ENCODE data around the gene CCNI2. TPM values are rescaled to one million over a fixed set of nuclear protein-coding genes. Genes with fewer than 3 reads are reported as not detected.

Gene CCNI2
- polyA plus RNA-seq (ENCODE audit: insufficient read depth in 1 of 5, insufficient read length in 5 of 5, low replicate concordance in 1 of 5) = 1 to 10 TPM in 3 of 5 donors, under 1 TPM in 2; 0.57 to 1.7 (median 1.2) TPM
- long read RNA-seq, donor 1 = 0 reads
- long read RNA-seq, donor 2 = 0 reads
- long read RNA-seq, donor 3 = 0 reads
- long read RNA-seq, donor 4 = 0 reads
- long read RNA-seq, donor 5 = 0 reads
- long read RNA-seq, donor 6 = 0 reads
- long read RNA-seq, donor 7 = 0 reads
- long read RNA-seq, donor 8 = 0 reads

- no peak for DNase-seq
Observed at GRCh38 chr5:132746954-132747615, at the start of gene CCNI2. Gene CCNI2, plus strand, starts transcription at chr5:132747426. Its CDS starts 70 bp downstream, at chr5:132747496.

GRCh38 chr5:132704875-132705274, 42.4 kb upstream of the CCNI2 start:
- no peak for DNase-seq

GRCh38 chr5:132708645-132709044, 38.6 kb upstream of the CCNI2 start:
- DNase-seq = no peak

- no peak for DNase-seq
Observed at GRCh38 chr5:132714456-132715307, 32.5 kb upstream of the CCNI2 start.

GRCh38 chr5:132718544-132719312, 28.5 kb upstream of the CCNI2 start:
- no peak for DNase-seq

- DNase-seq = no peak
Observed at GRCh38 chr5:132725745-132726144, 21.5 kb upstream of the CCNI2 start.

- DNase-seq = no peak
Observed at GRCh38 chr5:132729896-132730295, 17.3 kb upstream of the CCNI2 start.

- DNase-seq = no peak
Observed at GRCh38 chr5:132733499-132734148, 13.6 kb upstream of the CCNI2 start.

- DNase-seq = no peak
Observed at GRCh38 chr5:132734687-132735086, 12.5 kb upstream of the CCNI2 start.

GRCh38 chr5:132736853-132737833, 10.1 kb upstream of the CCNI2 start, which contains the start of gene KIF3A:
Gene KIF3A, minus strand, starts transcription at chr5:132737546. Its CDS starts 127 bp downstream, at chr5:132737419.
- peak; percentile 87 for DNase-seq

GRCh38 chr5:132737982-132738681, 9.1 kb upstream of the CCNI2 start:
- DNase-seq = no peak

GRCh38 chr5:132739232-132739631, 8.0 kb upstream of the CCNI2 start:
- no peak for DNase-seq

GRCh38 chr5:132742158-132742557, 5.1 kb upstream of the CCNI2 start:
- DNase-seq = no peak

GRCh38 chr5:132742626-132743025, 4.6 kb upstream of the CCNI2 start:
- no peak for DNase-seq

- DNase-seq = no peak
Observed at GRCh38 chr5:132744659-132745058, 2.6 kb upstream of the CCNI2 start.

- no peak for DNase-seq
Observed at GRCh38 chr5:132746592-132746953, 653 bp upstream of the CCNI2 start.

- no peak for DNase-seq
Observed at GRCh38 chr5:132747616-132748440, 602 bp downstream of the CCNI2 start.

- no peak for DNase-seq
Observed at GRCh38 chr5:132748522-132749000, 1.3 kb downstream of the CCNI2 start.

All from right lung (tissue), 10 donors.